Stomach (tissue), 4 donors: ENCODE results near the gene FGF14.

ENCODE experiments used
- CTCF ChIP-seq, 7 experiments: fragments of 450-650 bp in 4 of 7; fragments of 200-600 bp in 3 of 7; sonication (generic) in 3 of 7; IDR thresholded peaks; one replicate each; pipeline ENCODE4 v1.5.1; 2016 to 2019; ENCODE audit warnings: antibody characterized with exemption in 7 of 7, control low read depth in 2 of 7, mild to moderate bottlenecking in 1 of 7
- POLR2A ChIP-seq, 4 donors: fragments of 450-650 bp; IDR thresholded peaks; one replicate each; pipeline ENCODE4 v1.6.1; 2016; ENCODE audit warnings: antibody characterized with exemption in 4 of 4, control low read depth in 2 of 4, mild to moderate bottlenecking in 1 of 4, moderate library complexity in 1 of 4

DNA sequence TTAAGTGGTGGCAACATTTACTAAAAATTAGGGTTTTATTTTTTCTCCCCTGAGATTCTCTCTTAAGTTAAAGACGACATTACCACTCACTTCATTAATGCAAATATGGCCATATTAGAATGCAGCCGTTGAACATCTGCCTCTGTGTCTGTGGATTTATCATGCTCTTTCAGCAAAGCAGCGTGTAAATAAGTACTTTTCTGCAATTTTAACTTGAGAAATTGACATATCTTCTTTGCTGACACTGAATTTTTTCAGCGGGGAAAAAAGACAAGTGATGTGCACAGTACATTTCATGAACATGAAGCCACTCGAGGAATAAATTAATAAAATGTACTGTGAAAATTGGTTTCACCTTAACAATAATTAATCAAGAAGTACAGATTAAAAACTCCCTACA, 543.0 kb downstream of the FGF14 start:
- TF ChIP-seq CTCF (IDR thresholded peaks at IDR 0.05) (no peak), POLR2A (IDR thresholded peaks at IDR 0.05) (no peak)
